ENCODE data around the gene RERE.
"Not testable (repeated sequence)": the region's sequence is repeated elsewhere in the genome, so short reads cannot be mapped to it uniquely, and the experiment has no call there.

DNA sequence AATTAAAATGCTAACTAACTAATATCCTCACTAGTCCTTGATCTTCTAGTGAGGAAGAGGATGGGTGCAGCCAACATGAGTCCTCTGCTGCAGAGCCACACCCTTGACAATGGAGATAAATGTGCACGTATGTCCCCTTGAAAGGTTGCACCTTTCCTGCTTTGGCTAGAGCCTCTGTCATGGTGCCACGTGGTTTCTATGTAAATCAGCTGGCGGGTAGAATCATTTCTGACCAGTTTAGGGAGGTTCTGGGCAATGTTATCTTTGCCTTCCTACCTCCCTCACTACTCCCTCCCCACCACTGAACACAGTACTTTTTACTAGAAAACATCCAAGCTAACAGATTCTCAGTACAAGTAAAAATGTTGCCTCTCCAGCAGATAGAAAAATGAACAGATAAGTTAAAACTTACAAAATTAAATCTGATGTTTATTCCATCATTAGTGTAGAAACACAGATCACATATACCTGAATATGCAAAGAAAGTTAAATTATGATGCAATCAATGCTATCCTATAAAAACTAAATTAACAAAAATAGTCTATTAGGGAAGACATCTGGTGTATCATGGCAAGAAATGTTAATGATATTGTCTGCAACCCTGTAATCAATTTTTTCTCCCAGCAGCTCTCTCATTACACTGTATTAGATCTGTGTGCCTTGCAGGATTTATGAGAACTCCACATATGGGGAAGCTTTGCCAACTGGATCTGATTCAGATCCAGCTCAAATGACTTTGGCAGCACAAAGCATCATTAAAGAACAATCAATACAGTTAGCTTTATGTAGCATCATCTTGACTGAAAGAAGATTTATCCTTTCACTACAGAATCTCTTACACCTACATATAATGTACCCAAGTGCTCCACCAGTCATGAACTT lies 205.6 kb downstream of the RERE start:
- TF ChIP-seq, protein P1, sequence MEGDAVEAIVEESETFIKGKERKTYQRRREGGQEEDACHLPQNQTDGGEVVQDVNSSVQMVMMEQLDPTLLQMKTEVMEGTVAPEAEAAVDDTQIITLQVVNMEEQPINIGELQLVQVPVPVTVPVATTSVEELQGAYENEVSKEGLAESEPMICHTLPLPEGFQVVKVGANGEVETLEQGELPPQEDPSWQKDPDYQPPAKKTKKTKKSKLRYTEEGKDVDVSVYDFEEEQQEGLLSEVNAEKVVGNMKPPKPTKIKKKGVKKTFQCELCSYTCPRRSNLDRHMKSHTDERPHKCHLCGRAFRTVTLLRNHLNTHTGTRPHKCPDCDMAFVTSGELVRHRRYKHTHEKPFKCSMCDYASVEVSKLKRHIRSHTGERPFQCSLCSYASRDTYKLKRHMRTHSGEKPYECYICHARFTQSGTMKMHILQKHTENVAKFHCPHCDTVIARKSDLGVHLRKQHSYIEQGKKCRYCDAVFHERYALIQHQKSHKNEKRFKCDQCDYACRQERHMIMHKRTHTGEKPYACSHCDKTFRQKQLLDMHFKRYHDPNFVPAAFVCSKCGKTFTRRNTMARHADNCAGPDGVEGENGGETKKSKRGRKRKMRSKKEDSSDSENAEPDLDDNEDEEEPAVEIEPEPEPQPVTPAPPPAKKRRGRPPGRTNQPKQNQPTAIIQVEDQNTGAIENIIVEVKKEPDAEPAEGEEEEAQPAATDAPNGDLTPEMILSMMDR (IDR thresholded peaks at IDR 0.05) = not testable (repeated sequence)
- TF ChIP-seq POLR2AphosphoS5 (IDR thresholded peaks at IDR 0.05; ENCODE audit: insufficient read depth in 1 of 2, low read depth in 1 of 2) = not testable (repeated sequence)
